Measurements from ENCODE around the gene MAP6D1. TPM values are rescaled to one million over a fixed set of nuclear protein-coding genes. Genes with fewer than 3 reads are reported as not detected.

MAP6D1 gene
- total and polyA plus RNA-seq, 2 experiments from 2014 or later, result 7.8 to 10.3 TPM

DNA sequence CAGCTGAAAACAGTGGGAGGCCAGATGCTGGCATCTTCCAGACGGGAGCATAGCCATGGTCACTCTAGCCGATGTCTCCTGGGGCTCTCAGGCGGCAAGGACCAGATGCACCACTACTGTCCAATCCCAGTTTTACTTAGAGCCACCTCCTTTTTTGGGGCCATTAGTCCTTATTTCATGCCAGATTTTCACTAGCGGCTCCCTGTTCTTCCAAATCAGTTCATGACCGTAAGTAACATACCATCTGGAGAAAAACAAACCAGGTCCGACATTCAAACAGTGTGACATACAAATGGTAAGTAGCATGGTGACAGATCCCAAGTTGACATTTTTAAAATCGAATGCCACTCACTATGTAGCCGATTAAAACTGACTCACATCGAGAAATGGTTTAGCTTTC is 4.1 kb upstream of the MAP6D1 start:
- peaks cover under 1% of the 10 kb centered on the region for H3K4me1 ChIP-seq (ENCODE audit: low read depth)
- no peak overlapping the region for H3K4me3 ChIP-seq
- no peaks in the 10 kb centered on the region for H3K27me3 ChIP-seq
- DNase-seq (ENCODE audit: low read depth in 1 of 2, low spot score in 1 of 2), result no peak
- TF ChIP-seq CTCF (IDR thresholded peaks at IDR 0.05; ENCODE audit: low read depth, low read length), result no peak
- H3K9me3 ChIP-seq (ENCODE audit: low read depth), result no peaks in the 10 kb centered on the region
- H3K36me3 ChIP-seq, result peaks cover 15% of the 10 kb centered on the region
- H3K27ac ChIP-seq, result no peak overlapping the region

DNA sequence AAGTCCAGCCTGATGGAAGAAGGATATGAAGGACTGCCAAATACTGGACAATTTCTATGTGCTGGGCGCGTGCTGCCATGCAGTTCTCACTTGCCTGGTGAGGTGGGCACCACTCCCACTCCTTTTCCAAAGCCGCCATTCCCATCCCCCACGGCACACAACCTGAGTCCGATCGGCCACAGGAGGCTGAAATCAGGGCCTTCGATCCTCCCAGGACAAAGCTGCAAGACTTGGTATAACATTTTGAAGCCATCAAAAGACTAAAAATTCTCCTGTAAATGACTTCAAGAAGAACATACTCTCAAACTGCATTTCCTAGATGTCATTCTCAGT is 3.1 kb upstream of the MAP6D1 start:
- TF ChIP-seq CTCF (IDR thresholded peaks at IDR 0.05; ENCODE audit: low read depth, low read length), result no peak
- Histone ChIP-seq H3K4me3 (no peak overlapping the region), H3K27ac (no peak overlapping the region), H3K4me1 (ENCODE audit: low read depth) (peaks cover 10% of the 10 kb centered on the region), H3K36me3 (peaks cover 14% of the 10 kb centered on the region), H3K9me3 (ENCODE audit: low read depth) (no peaks in the 10 kb centered on the region), H3K27me3 (peaks cover 6% of the 10 kb centered on the region)
- DNase-seq (ENCODE audit: low read depth in 1 of 2, low spot score in 1 of 2), result no peak

DNA sequence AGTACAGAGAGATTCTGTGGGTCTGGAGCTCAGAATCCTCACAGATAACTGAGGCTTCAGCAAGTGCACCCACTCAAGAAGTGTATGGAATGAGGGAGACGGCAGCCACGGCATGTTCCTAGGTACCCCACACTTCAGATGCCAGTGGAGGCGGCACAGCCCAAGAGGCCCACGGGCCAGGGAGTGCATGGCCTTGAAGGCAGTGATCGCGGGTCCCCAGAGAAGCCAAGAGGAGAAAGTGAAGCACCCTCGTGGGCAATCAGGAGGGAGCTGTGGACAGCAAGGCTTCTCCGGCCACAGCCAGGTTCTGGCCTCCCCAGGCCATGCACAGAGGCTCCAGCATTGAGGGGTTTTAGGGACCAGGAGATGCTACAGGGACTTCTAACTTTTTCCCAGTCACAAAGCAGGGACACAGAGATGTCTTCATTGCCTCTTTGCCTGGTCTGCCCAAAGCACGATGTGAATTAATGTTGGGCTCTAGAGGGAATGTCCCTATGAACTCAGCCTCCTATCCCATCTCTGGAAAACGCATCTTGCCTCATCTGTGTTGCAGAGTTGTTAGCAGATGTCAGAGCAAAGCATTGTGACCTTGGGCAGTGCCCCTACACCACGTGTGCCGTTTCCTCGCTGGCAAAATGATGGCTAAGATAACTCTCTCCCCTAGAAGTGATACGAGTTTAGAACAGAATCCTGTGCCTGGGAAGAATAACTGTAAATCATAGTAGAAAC is 2.6 kb upstream of the MAP6D1 start:
- H3K4me1 ChIP-seq (ENCODE audit: low read depth), result peaks cover 12% of the 10 kb centered on the region
- no peak overlapping the region for H3K27ac ChIP-seq
- no peak overlapping the region for H3K4me3 ChIP-seq
- no peak for DNase-seq (ENCODE audit: low read depth in 1 of 2, low spot score in 1 of 2)
- peaks cover 9% of the 10 kb centered on the region for H3K36me3 ChIP-seq
- peaks cover 6% of the 10 kb centered on the region for H3K27me3 ChIP-seq
- H3K9me3 ChIP-seq (ENCODE audit: low read depth), result no peaks in the 10 kb centered on the region
- no peak for TF ChIP-seq CTCF (IDR thresholded peaks at IDR 0.05; ENCODE audit: low read depth, low read length)

DNA sequence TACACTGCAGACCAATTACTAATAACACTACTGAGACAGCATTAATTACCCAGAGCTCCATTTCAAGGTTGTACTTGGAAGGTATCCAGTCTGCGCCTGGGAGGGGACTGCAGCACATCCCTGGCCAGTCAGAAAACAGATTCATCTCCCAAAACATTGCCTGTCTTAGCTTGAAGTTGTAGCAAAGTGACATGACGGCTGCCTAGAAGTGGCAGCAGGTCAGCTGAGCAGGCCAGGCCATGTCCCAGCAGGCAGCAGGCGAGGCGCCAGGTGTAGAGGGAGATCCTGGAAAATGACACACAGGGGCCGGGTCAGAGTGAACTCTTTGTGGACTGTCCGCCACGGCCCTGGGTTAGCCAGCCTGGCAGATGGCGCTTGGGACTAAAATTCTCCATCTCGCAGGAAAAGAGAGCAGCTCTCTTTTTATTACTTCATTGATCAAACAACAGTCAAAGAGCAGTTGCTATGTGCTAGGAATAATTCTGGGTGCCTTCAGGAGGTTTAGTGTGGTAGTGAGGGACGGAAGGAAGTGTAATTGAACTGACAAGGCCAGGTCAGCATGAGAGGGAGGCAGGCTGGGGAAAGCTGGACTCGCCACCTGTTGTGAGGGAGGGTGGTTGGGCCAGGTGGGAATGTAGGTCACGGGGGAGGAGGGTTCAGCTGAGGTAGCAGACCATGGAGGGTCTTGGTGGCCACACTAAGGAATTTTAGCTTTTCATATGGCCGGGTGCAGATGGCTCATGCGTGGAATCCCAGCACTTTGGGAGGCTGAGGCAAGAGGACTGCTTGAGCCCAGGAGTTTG is 1.3 kb upstream of the MAP6D1 start:
- Histone ChIP-seq H3K27me3 (peaks cover 6% of the 10 kb centered on the region), H3K9me3 (ENCODE audit: low read depth) (no peaks in the 10 kb centered on the region), H3K36me3 (peaks cover 3% of the 10 kb centered on the region), H3K4me3 (no peak overlapping the region), H3K27ac (no peak overlapping the region), H3K4me1 (ENCODE audit: low read depth) (peaks cover 12% of the 10 kb centered on the region)
- DNase-seq (ENCODE audit: low read depth in 1 of 2, low spot score in 1 of 2), result peak in 1 of 2 donors; percentile 8
- TF ChIP-seq CTCF (IDR thresholded peaks at IDR 0.05; ENCODE audit: low read depth, low read length), result no peak

- H3K4me1 ChIP-seq (ENCODE audit: low read depth), result peaks cover 12% of the 10 kb centered on the region
- H3K36me3 ChIP-seq, result no peaks in the 10 kb centered on the region
- H3K9me3 ChIP-seq (ENCODE audit: low read depth), result no peaks in the 10 kb centered on the region
- no peak for TF ChIP-seq CTCF (IDR thresholded peaks at IDR 0.05; ENCODE audit: low read depth, low read length)
- H3K27ac ChIP-seq, result no peak overlapping the region
- peak overlapping the region; percentile 61 for H3K4me3 ChIP-seq
- H3K27me3 ChIP-seq, result peaks cover 6% of the 10 kb centered on the region
- peak; percentile 9 to 36 for DNase-seq (ENCODE audit: low read depth in 1 of 2, low spot score in 1 of 2)
These were observed 469 bp downstream of the MAP6D1 start for GRCh38 chr3:183824761-183825455.

Data from cardiac muscle cell (in vitro differentiated cells and primary cell).